PC-9 (cell line): ENCODE results near the gene C5.

Experiments used
- CTCF ChIP-seq: fragments of 200-600 bp; sonication (generic); conservative IDR thresholded peaks from 2 replicates; pipeline ENCODE4 v1.6.1; 2017; ENCODE audit warnings: mixed run types, antibody characterized with exemption, mild to moderate bottlenecking, moderate library complexity
- EZH2 ChIP-seq: fragments of 200-600 bp; sonication (generic); IDR thresholded peaks from 2 replicates; pipeline ENCODE4 v1.8.0; 2017; ENCODE audit warnings: antibody characterized with exemption, low read depth

DNA sequence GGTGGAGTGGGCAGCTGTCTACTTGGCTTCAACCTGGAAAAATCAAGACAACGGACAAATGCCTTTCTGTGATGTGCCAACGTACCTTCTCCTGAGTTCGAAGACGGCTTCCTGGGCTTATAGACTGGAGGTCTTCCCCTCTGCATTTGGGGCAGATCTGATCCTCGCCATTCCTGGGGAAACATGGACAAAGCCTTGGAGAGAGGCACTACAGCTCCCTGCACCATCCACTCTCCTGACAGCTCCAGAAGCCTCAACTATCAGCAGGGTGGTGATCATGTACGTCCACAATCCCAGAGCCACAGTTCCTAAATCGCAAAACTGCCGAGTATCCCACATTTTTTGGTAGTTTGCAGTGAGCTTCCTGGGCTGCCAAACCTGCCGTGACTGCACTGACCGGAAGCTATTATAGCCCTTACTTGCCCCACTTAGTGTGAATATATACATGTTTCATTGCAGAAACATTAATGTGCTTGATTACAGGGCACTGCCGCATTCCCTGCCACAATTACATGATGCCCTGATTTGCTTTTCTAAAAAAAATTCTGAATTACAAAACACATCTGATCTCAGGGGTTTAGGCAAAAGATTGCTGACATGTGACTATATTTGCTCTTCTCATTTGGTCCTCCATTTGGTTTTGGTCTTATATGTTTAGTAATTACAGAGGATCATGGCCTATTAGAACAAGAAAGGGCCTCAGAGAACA is 126.3 kb downstream of the C5 start:
- TF ChIP-seq EZH2 (no peak), CTCF (no peak)
